ENCODE results near the gene NCAPD2.

The NCAPD2 gene

DNA sequence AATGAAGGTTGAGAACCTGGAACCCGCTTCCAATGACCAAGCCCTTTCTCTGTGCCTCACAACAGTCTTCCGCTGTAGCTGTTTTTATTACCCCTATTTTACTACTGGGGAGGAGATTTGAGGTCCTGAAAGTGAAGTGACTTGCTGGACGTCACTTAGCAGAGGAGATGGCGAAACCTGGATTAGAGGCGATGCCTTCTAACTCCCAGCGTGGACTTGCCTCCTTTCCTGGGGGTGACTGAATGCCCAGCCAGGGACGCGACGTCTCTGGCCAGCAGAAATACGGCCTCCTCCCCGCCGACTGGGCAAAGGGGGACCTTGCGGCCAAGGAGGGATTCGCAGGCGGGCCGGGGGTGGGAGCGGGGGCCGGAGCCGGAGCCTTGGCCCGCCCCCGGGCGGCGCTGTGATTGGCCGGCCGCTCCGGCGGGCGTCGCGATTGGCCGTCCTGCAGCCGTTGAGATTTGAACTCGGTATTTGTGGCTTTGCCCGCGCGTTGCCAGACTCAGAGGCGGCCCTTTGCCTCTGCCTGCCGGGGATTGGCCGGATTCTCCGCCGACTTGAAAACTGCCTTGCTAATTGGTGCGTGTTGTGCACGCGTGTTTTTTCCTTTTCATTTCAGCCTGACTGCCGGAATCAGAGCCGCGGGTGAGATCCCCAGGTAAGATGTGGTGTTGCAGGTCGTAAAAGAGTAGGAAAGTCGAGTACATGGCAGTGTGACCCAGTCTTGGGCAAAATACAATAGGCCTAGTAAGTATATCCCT is at the start of gene NCAPD2:
NCAPD2 (plus strand) TSS at position 606 of the 761 bp plus-strand sequence. CDS start 997 bp downstream, outside the sequence.
- DNase-seq: peak; percentile 98

- no peak for DNase-seq
These were observed 48.9 kb upstream of the NCAPD2 start, which contains the start of gene CD27 for GRCh38 chr12:6444704-6445688. Gene CD27 (plus strand): TSS chr12:6444955. CDS start chr12:6445096, 141 bp downstream.

GRCh38 chr12:6450091-6450868 is 43.6 kb upstream of the NCAPD2 start:
- DNase-seq: no peak

DNA sequence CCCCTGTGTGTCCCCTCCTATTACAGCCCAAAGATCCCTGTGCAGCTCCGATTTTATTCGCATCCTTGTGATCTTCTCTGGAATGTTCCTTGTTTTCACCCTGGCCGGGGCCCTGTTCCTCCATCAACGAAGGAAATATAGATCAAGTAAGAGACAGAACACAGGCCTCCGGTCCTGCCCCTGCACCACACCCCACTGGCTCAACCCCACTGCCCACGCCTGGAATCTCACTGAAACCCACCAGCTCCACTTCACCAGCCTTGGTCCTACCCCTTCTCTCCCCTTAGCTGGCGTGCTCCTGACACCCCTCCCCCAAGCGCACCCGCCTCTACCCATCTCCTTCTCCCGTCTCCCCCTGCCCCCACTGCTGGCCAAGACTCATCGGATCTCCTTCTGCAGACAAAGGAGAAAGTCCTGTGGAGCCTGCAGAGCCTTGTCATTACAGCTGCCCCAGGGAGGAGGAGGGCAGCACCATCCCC is 43.0 kb upstream of the NCAPD2 start:
- no peak for DNase-seq

DNA sequence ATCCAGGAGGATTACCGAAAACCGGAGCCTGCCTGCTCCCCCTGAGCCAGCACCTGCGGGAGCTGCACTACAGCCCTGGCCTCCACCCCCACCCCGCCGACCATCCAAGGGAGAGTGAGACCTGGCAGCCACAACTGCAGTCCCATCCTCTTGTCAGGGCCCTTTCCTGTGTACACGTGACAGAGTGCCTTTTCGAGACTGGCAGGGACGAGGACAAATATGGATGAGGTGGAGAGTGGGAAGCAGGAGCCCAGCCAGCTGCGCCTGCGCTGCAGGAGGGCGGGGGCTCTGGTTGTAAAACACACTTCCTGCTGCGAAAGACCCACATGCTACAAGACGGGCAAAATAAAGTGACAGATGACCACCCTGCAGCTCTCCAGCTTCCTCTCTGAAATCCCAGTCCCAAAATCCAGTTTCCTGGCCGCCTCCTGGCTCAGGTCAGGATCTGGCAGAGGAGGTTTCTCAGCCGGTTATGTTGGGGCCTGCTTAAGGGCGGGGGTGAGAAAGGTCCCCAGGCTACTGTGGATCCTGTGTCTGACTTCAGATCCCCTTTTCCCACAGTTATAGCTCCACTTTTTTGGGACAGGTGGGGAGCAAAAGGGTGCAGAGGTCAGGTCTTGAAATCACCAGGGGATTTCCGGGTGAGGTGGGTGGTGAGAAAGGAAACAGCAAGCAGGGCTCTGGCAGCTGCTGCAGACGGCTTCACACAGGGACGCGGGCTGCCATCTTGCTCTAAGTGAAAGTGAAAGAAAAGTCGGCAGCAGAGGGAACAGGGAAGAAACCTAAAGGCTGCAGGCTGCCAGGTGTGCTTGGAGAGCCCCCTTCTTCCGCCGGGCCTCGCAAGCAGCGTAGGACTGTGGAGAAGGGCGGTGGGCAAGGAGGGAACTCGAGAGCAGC is 42.3 kb upstream of the NCAPD2 start, which contains the start of gene TAPBPL:
TAPBPL (plus strand) TSS at position 695 of the 897 bp plus-strand sequence. CDS start 207 bp downstream, outside the sequence.
- DNase-seq: peak; percentile 74

- DNase-seq: no peak
These were observed 41.5 kb upstream of the NCAPD2 start for GRCh38 chr12:6452245-6452943.

GRCh38 chr12:6452944-6453630 is 40.8 kb upstream of the NCAPD2 start:
- DNase-seq: no peak

GRCh38 chr12:6457220-6457945 is 36.5 kb upstream of the NCAPD2 start:
- no peak for DNase-seq

GRCh38 chr12:6458281-6459003 is 35.5 kb upstream of the NCAPD2 start:
- DNase-seq: no peak

- DNase-seq: no peak
These were observed 34.9 kb upstream of the NCAPD2 start for GRCh38 chr12:6459004-6459337.

DNA sequence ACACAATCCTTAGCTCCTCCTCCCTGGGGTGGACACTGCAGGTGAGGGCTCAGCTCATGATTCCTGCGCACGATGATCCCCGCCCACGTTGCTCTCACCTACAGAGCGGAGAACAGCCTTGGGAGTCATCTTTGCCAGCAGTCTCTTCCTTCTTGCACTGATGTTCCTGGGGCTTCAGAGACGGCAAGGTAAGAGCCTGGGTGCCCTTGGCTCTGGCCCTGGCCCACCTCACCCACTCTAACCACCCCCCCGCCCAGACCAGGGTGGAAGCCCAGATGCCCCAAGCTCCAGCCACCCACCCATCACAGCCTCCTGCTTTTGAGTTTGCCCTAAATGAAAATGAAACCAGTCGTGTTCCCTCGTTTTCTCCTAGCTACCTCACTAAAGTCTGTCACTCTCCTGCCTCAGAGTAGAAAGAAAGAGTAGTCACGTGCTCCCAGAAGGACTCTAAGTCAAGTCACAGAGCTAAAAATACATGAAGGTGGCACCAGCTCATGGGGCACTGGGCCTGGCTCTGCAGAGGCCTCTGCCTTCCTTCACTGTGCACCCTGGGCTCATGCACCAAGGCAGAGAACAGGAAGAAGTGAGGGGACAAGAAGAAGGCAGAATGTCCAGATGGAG is 33.0 kb upstream of the NCAPD2 start:
- no peak for DNase-seq

GRCh38 chr12:6461401-6462233 is 32.3 kb upstream of the NCAPD2 start:
- no peak for DNase-seq

DNA sequence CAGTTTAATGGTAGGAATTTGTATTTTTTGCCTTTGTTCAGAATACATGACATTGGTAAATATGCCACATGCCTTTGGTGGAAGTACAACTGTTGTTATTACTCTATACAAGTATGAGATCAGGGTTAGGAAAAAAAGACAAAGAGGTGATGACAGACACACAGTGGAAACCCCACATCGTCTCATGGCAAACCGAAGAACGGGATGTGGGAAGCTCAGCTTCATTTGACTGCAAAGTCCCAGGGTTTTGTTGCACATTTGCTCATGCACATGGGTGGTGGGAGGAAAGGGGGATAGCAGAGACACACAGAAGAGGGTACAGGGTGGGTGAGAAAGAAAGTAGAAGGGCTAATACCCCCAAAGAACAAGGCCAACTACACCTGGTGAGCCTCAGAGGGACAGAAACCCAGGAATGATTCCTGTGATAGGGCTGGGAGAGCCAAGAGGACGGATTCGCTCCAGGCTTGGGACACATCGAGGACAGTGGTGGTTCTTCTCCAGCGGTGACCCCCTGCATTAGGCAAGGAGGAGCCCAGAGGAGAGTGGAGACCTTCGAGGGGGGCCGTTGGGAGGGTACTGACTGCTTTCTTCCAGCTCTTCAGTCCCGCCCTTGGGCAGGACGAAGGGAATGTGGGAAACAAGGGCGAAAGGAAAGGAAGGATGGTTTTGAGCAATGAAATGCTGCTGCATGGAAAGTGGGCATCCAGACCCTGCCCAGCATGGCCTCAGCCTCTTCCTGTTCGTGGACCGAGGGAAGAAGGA is 31.5 kb upstream of the NCAPD2 start:
- DNase-seq: no peak

DNA sequence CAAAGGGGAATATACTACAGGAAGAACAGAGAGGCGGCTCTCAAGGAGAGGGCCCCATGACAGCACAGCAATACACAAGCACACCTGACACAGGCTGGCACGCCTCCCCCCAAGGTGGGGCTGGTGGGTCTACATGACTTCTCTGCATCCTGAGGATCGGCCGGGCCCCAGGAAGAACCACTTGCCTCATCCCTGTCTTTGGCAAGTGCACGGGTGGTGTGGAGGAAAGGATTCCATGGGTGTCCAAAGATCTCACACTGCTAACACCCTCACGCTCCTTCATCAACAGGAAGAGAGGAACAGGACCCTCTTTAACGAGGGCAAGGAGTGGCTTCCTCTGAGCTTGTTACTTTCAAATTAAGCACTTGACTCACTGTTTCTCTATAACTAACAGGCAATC is 30.7 kb upstream of the NCAPD2 start:
- no peak for DNase-seq

DNA sequence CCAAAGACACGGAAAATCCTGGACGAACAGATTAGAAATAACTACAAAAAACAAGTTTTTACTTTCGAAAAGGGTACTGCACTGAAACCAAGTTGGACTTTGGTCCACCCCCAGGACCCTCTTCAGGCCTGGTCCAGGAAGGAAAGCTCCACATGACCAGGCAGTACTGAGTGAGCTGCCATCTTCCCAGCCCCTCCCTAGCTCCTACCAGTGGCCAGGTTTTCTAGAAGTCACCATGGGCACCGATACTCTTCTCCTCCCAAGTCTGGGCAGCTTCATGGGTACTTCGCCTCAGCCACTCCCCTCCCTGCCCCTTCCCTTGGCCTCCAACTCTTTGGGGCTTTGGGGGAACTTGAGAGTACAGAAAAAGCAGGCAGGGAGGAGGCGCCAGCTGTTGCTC is 30.0 kb upstream of the NCAPD2 start:
- DNase-seq: no peak

DNA sequence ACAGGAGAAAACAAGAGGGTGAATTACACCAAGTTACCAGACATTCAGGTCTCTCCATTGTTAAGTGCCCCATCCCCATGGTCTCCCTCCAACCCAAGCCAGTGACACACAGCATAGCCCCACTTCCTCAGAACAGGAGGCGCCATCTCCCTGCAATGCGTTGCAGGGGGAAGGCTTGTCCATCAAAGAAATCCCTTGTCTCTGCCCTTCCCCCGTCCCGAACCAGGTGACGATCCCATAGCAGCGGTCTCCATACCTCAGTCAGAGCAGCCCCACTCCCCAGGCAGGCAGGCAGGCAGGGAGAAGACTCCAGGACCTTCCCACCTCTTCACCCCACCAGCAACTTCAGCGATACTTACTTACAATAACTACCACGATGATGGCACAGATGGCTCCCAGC is 29.4 kb upstream of the NCAPD2 start:
- no peak for DNase-seq

Measured in HCEC 1CT (cell line).